Esophagus muscularis mucosa (tissue), 4 donors: Measurements from ENCODE around the gene PRKACB. TPM values are rescaled to one million over a fixed set of nuclear protein-coding genes. Genes with fewer than 3 reads are reported as not detected.

Source experiments
- DNase-seq: peaks from one replicate; pipeline ENCODE4 v3.0.0-alpha.2; 2017; ENCODE audit errors: extremely low spot score
- H3K27ac ChIP-seq, 4 donors: fragments of 200-600 bp; sonication (generic); replicated peaks in 1 of 4; 1 replicate in 3 of 4; 2 replicates in 1 of 4; pipeline ENCODE4 v1.5.1; 2016 to 2019; ENCODE audit warnings: mild to moderate bottlenecking in 1 of 4
- H3K27me3 ChIP-seq, 4 donors: fragments of 200-600 bp; sonication (generic); one replicate each; pipeline versions ENCODE4 v1.5.1 to v1.6.0; 2016 to 2019
- H3K36me3 ChIP-seq, 4 donors: fragments of 200-600 bp; sonication (generic); one replicate each; pipeline ENCODE4 v1.5.1; 2016 to 2019
- H3K4me1 ChIP-seq, 4 donors: fragments of 200-600 bp; sonication (generic); one replicate each; pipeline ENCODE4 v1.5.1; 2016 to 2019
- H3K4me3 ChIP-seq, 4 donors: fragments of 200-600 bp; sonication (generic); 1 replicate in 2 of 4; 2 replicates in 2 of 4; pipeline ENCODE4 v1.5.1; 2016 to 2019; ENCODE audit warnings: mild to moderate bottlenecking in 4 of 4, moderate library complexity in 1 of 4
- H3K9me3 ChIP-seq, 4 donors: fragments of 200-600 bp; sonication (generic); 1 replicate in 3 of 4; 2 replicates in 1 of 4; pipeline ENCODE4 v1.5.1; 2016 to 2019
- EP300 ChIP-seq: sonication (generic); formaldehyde crosslinking; IDR thresholded peaks from one replicate; pipeline ENCODE4 v1.6.1; 2017; ENCODE audit warnings: antibody characterized with exemption
- POLR2A ChIP-seq: fragments of 450-650 bp; IDR thresholded peaks from one replicate; pipeline ENCODE4 v1.6.1; 2017; ENCODE audit warnings: antibody characterized with exemption, moderate library complexity, mild to moderate bottlenecking, low read depth
- POLR2AphosphoS5 ChIP-seq, 2 donors: sonication (generic); formaldehyde crosslinking; IDR thresholded peaks; one replicate each; pipeline ENCODE4 v1.6.1; 2017; ENCODE audit warnings: antibody characterized with exemption in 2 of 2
- WGBS: methylation state at CpG from one replicate; pipeline ENCODE4 v1.1.5; 2018; 5-methylcytosine and 5-hydroxymethylcytosine counted together
- intact Hi-C: fragments of 100-400 bp; cut with DNase I; formaldehyde crosslinking; loops from one replicate; pipeline ENCODE4 v1.15.1; 2023
- total RNA-seq, 4 donors: library from RNA; depleted of rRNA; stranded (reverse); fragments of >200 nt; gene quantifications; one replicate each; pipeline versions ENCODE4 v1.1.0 to v1.2.1, GENCODE V29; 2016
- TF ChIP-seq, protein P1 (sequence below), 3 experiments: fragments of 200-600 bp in 2 of 3; fragments of 450-650 bp in 1 of 3; sonication (generic) in 2 of 3; IDR thresholded peaks; one replicate each; pipeline ENCODE4 v1.5.1; 2017 to 2019; ENCODE audit warnings: antibody characterized with exemption in 3 of 3, mild to moderate bottlenecking in 2 of 3, moderate library complexity in 1 of 3

The PRKACB gene
- total RNA-seq, 4 donors from 2014 or later = 44.4 to 59.4 (median 52.3) TPM

DNA sequence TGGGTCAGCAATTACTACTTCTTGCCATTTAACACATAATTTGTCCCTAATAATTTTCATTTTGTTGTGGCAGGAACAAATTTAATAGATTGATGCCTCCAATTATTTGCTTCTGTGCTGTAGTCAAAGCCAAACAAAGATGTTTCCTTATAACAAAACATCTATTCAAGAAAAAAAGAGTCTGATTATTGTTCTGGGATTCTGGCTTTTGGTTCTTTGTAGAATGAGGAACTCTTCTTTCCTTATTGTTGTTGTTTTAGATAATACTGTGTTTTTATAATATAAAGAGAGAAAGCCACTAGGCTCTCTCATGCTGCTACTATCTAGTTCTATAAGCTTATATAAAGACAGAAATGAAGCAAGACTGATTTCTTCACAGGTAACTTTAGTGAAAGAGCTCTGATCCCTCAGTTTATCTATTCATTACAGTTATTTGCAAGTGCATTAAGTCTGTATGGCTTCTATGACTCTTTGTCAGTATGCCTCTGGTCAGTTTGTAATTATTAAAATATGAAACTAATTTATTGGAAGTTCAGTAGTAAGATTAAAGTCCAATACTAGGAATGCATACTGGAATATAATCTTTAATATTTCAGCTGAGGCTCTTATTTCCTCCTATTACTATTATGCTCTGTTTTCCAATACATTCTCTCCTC is 37.4 kb downstream of the PRKACB start:
- Histone ChIP-seq H3K9me3 (no peaks in the 10 kb centered on the region), H3K27ac (no peak overlapping the region), H3K27me3 (no peaks in the 10 kb centered on the region), H3K4me3 (no peak overlapping the region), H3K4me1 (no peaks in the 10 kb centered on the region), H3K36me3 (peaks cover 0 to 11% (median 8%) of the 10 kb centered on the region in 4 donors)
- TF ChIP-seq POLR2AphosphoS5 (IDR thresholded peaks at IDR 0.05) (no peak), EP300 (no peak), POLR2A (no peak)
- TF ChIP-seq, protein P1, sequence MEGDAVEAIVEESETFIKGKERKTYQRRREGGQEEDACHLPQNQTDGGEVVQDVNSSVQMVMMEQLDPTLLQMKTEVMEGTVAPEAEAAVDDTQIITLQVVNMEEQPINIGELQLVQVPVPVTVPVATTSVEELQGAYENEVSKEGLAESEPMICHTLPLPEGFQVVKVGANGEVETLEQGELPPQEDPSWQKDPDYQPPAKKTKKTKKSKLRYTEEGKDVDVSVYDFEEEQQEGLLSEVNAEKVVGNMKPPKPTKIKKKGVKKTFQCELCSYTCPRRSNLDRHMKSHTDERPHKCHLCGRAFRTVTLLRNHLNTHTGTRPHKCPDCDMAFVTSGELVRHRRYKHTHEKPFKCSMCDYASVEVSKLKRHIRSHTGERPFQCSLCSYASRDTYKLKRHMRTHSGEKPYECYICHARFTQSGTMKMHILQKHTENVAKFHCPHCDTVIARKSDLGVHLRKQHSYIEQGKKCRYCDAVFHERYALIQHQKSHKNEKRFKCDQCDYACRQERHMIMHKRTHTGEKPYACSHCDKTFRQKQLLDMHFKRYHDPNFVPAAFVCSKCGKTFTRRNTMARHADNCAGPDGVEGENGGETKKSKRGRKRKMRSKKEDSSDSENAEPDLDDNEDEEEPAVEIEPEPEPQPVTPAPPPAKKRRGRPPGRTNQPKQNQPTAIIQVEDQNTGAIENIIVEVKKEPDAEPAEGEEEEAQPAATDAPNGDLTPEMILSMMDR (IDR thresholded peaks at IDR 0.05) = no peak
- intact Hi-C loops = no loop called here
- no peak for DNase-seq

GRCh38 chr1:84190455-84190854 is 46.4 kb downstream of the PRKACB start:
- intact Hi-C loops = no loop called here

DNA sequence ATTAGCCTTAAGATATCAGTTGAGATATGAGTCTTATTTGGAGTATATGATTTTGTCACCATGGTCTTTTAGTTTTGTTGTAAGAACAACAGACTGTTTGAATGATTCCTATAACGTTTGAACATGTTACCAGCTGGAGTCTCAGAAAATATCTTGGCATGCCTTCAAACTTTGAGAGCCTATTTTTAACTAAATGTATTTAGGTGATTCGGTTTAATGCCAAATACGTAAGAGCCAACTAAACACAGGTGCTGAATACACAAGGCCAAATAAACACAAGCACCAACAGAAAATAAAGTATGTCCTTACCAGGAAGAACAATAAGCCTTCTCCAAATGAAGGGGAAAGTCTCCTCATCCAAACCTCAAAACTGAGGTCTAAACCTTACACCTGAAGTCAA is 48.6 kb downstream of the PRKACB start:
- H3K9me3 ChIP-seq = peaks cover 0 to 25% (median 4%) of the 10 kb centered on the region in 4 donors
- no peaks in the 10 kb centered on the region for H3K4me1 ChIP-seq
- no peak overlapping the region for H3K4me3 ChIP-seq
- no peaks in the 10 kb centered on the region for H3K27me3 ChIP-seq
- no peak for DNase-seq
- peaks cover 6 to 51% (median 9%) of the 10 kb centered on the region in 4 donors for H3K36me3 ChIP-seq
- no peak overlapping the region for H3K27ac ChIP-seq
- intact Hi-C loops = no loop called here
- TF ChIP-seq, protein P1 (IDR thresholded peaks at IDR 0.05) = no peak
- TF ChIP-seq EP300 (no peak), POLR2A (no peak), POLR2AphosphoS5 (IDR thresholded peaks at IDR 0.05) (no peak)
- WGBS = 75% methylated on average over 3 of the region's 3 CpGs

More at GRCh38 chr1:84190455-84190854, 46.4 kb downstream of the PRKACB start:
- Histone ChIP-seq H3K4me1 (no peaks in the 10 kb centered on the region), H3K36me3 (peaks cover 4 to 49% (median 12%) of the 10 kb centered on the region in 4 donors), H3K9me3 (peaks cover 0 to 25% (median 4%) of the 10 kb centered on the region in 4 donors), H3K27me3 (no peaks in the 10 kb centered on the region), H3K27ac (no peak overlapping the region), H3K4me3 (no peak overlapping the region)
- no peak for DNase-seq
- TF ChIP-seq EP300 (no peak), POLR2A (no peak), POLR2AphosphoS5 (IDR thresholded peaks at IDR 0.05) (no peak)
- TF ChIP-seq, protein P1 (IDR thresholded peaks at IDR 0.05) = no peak
- 92% methylated on average over 1 of the region's 1 CpG for WGBS

DNA sequence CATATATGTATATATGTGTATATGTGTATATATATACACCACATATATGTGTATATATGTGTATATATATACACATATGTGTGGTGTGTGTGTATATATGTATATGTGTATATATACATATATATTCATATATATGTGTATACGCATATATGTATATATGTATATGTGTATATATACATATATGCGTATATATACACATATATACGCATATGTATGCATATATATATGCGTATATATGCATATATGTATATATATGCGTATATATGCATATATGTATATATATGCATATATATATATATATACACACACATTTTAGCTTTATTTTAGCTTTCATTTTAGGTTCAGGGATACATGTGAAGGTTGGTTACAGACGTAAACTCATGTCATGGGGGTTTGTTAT is 54.8 kb downstream of the PRKACB start:
- no peaks in the 10 kb centered on the region for H3K4me1 ChIP-seq
- WGBS = 90% methylated on average over 6 of the region's 6 CpGs
- peaks cover 6 to 52% (median 16%) of the 10 kb centered on the region in 4 donors for H3K36me3 ChIP-seq
- H3K27me3 ChIP-seq = no peaks in the 10 kb centered on the region
- intact Hi-C loops = no loop called here
- no peak overlapping the region for H3K27ac ChIP-seq
- H3K4me3 ChIP-seq = no peak overlapping the region
- H3K9me3 ChIP-seq = no peaks in the 10 kb centered on the region
- no peak for DNase-seq
- TF ChIP-seq POLR2AphosphoS5 (IDR thresholded peaks at IDR 0.05) (no peak), POLR2A (no peak), EP300 (no peak)
- TF ChIP-seq, protein P1 (IDR thresholded peaks at IDR 0.05) = no peak

DNA sequence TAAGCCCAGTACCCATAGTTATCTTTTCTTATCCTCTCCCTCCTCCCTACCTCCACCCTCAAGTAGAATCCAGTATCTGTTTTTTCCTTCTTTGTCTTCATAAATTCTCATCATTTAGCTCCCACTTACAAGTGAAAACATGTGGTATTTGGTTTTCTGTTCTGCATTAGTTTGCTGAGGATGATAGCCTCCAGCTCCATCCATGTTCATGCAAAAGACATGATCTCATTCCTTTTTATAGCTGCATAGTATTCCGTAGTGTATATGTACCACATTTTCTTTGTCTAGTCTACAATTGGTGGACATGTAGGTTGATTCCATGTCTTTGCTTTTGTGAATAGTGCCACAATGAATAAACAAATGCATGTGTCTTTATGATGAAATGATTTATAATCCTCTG is 55.2 kb downstream of the PRKACB start:
- no peak overlapping the region for H3K27ac ChIP-seq
- intact Hi-C loops = no loop called here
- H3K4me1 ChIP-seq = no peaks in the 10 kb centered on the region
- TF ChIP-seq POLR2A (no peak), EP300 (no peak), POLR2AphosphoS5 (IDR thresholded peaks at IDR 0.05) (no peak)
- TF ChIP-seq, protein P1 (IDR thresholded peaks at IDR 0.05) = no peak
- DNase-seq = no peak
- no peaks in the 10 kb centered on the region for H3K27me3 ChIP-seq
- H3K9me3 ChIP-seq = no peaks in the 10 kb centered on the region
- WGBS = 100% methylated on average over 1 of the region's 1 CpG
- H3K4me3 ChIP-seq = no peak overlapping the region
- H3K36me3 ChIP-seq = peaks cover 6 to 48% (median 16%) of the 10 kb centered on the region in 4 donors
